Choroid plexus epithelial cell (primary cell): Measurements from ENCODE around the gene COL4A3.

Experiments
- DNase-seq: peaks from one replicate; pipeline ENCODE4 v3.0.0-alpha.2; 2010; ENCODE audit warnings: low read depth
- H3K4me3 ChIP-seq: 2 replicates; pipeline ENCODE4 v1.5.1; 2011; ENCODE audit warnings: low read depth, mild to moderate bottlenecking, control low read depth, low read length, moderate library complexity
- CTCF ChIP-seq: conservative IDR thresholded peaks from 2 replicates; pipeline ENCODE4 v1.5.1; 2011; ENCODE audit warnings: low read depth, mild to moderate bottlenecking, control low read depth, inconsistent platforms, low read length, moderate library complexity

Gene COL4A3

DNA sequence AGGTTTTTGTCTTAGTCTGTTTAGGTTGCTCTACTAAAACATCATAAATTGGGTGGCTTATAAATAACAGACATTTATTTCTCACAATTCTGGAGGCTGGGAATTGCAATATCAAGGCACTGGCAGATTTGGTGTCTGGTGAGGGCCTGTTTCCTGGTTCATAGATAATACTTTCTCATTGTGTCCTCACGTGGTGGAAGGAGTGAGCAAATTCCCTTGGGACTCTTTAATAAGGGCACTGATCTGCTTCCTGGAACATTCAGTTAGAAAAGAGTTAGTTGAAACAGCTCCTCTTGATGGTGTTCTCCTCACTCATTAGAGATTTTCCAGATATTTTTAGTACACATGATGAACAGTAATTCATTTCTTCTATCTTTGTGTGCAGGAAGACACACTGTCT, 22.3 kb downstream of the COL4A3 start:
- TF ChIP-seq CTCF, result no peak
- peak; percentile 26 for DNase-seq
- H3K4me3 ChIP-seq, result no peak overlapping the region

DNA sequence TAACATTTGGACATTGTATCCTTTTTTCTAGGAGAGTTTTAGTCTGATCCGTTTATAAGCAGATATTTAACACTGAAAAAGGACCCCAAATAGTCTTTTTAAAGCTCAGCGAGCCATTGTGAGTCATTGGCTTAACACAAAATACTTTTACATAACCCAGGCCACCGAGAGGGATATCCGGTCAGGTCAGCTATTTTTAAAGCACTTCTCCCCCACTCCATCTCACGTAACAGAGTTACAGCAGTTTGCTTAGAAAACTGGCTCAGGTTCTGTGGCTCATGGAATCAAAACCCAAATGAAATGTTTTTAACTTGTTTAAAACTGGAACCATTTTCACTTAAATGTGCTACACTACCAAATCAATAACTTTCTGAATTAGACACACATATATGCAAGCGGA, 23.9 kb downstream of the COL4A3 start:
- no peak overlapping the region for H3K4me3 ChIP-seq

DNA sequence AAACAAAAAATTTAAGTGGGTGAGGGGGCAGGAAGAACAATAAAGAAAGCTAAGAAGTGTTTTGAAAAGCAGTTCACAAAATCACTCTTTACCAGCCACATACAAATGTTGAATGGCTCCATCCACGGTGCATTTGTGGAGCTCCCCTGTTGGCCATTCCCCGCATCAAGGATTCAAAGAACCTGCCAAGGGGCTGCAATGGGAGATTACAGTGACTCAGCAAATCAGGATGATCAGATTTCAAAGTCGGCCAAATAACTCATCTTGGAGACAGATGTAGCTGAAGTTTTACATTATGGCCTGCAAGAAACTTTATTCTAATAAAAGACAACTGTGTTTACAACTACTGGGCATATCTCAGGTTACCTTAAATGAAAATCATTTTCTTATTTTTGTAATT, 26.9 kb downstream of the COL4A3 start:
- DNase-seq, result peak; percentile 76
- peak; percentile 42 for TF ChIP-seq CTCF
- H3K4me3 ChIP-seq, result no peak overlapping the region

More for the DNA sequence above, 23.9 kb downstream of the COL4A3 start:
- no peak for TF ChIP-seq CTCF
- DNase-seq, result peak; percentile 80

DNA sequence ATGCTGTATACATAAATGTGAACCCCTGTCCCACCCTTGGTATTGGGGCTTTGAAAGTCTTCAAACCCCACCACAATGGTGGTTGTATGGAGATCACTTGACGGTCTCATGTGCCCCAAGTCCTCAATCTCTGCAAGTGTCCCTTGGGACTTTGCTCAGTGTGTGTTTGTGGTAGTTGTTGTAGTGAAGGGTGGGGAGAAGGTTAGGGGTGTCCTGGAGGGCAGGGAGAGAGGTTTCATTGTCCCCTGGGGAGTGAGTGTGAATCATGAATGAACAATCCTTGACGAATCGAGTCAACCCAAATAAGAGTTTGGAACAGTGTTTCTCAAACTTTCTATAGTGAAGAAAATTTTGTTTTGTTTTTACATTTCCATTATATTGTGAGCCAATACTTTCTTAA, 28.1 kb downstream of the COL4A3 start:
- TF ChIP-seq CTCF, result no peak
- H3K4me3 ChIP-seq, result no peak overlapping the region
- peak; percentile 50 for DNase-seq

DNA sequence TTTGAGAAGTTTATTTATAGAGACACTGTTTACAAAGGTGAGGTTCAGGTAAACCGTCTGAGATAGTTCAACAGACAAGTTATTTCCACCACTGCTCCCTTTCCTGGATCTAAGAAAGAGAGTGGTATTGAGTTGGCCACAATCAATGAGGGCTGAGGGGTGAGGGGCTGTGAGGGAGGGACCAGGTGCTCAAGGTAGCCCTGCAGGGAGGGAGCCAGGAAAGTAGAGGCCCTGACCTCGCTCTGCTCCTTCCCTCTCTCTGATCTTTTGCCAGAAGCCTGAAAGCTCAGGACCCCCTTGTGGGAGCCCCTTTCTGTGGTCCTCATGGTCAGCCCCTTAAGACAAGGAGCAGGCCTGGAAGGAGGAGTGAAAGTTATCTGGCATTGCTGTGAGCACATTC, 29.8 kb downstream of the COL4A3 start:
- TF ChIP-seq CTCF, result no peak
- DNase-seq, result no peak

GRCh38 chr2:227198866-227199265, 34.4 kb downstream of the COL4A3 start:
- DNase-seq, result no peak
- TF ChIP-seq CTCF, result no peak
- no peak overlapping the region for H3K4me3 ChIP-seq

More for the DNA sequence above, 29.8 kb downstream of the COL4A3 start:
- no peak overlapping the region for H3K4me3 ChIP-seq

DNA sequence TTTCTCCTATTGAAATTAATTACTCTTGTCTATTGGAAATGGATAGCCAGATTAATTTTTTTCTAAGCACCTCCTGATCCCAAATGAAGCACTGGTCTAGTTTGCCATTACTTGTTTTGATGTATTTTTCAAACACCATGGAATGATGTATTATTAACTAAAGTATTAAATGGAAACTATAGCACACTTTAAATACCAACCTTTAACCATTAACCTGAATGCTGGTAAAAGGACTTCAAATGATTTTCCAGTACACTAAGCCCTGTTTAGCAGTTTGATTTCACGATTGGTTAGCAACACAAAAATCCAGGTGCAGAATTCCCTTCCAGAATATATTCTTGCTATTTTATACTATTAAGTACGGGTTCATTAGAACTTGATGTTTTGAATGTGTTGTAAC, 37.3 kb downstream of the COL4A3 start:
- no peak for TF ChIP-seq CTCF
- DNase-seq, result no peak
- H3K4me3 ChIP-seq, result no peak overlapping the region
